Activated T-cell treated with anti-CD3 and anti-CD28 coated beads, Interleukin-2, amount 50 U/mL, for 1 hour (primary cell): ENCODE results near the gene SPNS3.

ENCODE experiments used
- DNase-seq: peaks from one replicate; pipeline ENCODE4 v3.0.0-alpha.2; 2020

Gene SPNS3

DNA sequence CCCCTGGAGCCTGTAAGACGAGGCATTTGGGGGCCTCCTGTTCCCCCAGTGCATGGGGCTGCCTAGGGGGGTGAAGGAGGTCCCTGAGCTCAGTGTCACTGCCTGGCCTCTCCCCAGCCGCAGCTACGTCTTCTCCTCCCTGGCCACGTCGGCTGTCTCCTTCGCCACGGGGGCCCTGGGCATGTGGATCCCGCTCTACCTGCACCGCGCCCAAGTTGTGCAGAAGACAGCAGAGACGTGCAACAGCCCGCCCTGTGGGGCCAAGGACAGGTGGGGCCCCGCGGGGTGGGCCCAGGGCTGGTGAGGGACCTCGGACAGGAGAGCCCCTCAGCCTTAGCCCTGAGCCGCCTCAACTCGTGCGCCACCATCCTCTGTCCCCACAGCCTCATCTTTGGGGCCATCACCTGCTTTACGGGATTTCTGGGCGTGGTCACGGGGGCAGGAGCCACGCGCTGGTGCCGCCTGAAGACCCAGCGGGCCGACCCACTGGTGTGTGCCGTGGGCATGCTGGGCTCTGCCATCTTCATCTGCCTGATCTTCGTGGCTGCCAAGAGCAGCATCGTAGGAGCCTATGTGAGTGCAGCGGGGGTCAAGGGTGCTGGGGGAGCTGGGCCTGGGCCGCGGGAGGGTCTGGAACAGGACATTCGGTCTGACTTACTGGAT lies 99.3 kb downstream of the SPNS3 start:
- DNase-seq, result no peak

DNA sequence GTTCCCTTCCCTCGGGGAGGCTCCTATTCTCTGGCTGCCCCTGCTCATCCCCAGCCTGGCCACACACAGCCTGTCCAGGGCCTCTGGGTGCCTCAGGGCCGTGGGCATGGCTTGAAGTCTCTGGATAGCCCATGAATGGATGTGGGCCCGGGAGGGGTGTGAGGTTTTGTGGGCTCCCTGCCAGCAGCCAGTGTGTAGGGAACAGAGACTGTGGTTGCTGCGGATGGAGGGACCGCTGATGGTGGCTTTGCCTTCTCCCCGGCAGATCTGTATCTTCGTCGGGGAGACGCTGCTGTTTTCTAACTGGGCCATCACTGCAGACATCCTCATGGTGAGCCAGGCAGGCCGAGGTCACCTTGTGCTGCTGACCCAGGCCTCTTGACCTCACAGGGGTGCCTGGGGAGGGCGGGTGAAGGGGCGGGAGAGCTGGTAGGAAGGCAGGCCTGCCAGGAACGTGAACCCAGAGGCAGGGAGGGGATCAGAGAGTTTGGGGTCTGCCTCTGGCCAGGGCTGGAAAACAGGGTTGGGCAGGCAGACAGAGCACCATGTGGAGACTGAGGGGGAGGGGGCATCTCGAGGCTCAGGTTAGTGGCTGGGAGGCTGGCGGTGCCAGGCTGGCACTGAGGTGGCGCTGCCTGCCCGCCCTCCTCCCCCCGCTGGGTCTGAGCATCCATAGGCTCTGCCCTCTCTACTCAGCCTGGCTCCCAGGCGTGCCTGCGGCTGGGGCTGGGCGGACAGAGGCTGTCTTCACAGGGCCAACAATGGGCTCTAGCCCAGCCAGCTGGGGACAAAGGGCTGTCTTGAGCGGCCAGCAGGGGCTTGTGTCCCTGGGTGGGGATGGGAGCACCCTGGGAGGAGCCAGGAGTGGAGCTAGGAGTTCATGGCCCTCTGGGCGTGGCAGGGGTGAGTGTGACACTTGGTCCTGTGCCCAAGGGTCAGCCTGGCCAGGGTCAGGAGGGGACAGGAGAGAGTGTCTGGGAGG lies 100.1 kb downstream of the SPNS3 start:
- DNase-seq, result no peak

DNA sequence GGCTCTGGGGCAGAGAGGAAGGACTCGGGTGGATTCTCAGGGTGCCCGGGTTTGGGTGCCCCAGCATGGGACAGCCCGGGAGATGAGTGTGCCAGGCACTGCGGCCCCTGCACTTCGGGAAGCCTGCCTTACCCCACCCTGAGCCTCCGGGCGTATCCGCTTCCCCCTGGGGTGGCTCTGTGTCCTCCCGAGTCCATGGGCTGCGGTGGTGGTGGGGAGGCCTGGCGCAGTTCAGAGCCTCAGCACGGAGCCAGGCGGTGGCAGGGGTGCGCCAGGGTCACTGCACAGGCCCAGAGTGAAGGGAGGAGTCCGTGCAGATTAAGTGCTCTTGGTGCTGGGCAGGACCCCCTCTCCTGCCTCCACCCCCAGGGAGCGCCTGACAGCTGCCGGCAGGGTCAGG lies 100.8 kb downstream of the SPNS3 start:
- no peak for DNase-seq

DNA sequence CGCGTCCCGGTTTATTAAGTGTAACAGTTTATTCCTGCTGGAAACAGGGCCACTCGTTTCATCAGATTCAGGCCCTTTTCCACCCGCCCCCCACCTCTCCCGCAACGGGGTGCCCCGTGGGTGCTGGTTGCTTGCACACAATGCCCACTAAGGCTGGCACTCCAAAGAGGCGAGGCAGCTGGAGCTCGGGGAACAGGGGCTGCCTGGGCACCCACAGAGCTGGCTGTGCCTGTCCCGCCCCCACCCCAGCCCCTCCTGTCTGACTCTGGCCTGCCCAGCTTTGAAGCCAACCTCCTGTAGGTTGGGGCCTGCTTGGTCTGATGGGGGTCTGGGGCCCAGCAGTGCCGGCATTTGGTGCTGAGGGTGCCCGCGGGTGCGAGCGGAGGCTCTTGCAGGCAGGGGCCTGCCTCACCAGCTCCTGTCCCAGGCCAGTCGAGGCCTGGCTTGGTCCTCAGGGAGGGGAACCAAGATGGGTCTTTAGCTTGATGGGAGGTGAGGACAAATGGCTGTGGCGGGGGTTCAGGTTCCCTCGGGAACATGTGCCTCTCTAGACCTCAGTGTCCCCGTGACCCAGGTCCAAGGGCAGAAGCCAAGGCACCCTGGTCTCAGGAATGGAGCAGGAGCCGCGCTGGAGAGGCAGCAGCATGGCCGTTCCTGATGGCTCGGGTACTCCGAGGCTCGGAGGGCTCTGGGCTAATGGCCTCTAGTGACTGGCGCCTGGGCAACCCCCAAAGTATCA lies 101.4 kb downstream of the SPNS3 start:
- no peak for DNase-seq

DNA sequence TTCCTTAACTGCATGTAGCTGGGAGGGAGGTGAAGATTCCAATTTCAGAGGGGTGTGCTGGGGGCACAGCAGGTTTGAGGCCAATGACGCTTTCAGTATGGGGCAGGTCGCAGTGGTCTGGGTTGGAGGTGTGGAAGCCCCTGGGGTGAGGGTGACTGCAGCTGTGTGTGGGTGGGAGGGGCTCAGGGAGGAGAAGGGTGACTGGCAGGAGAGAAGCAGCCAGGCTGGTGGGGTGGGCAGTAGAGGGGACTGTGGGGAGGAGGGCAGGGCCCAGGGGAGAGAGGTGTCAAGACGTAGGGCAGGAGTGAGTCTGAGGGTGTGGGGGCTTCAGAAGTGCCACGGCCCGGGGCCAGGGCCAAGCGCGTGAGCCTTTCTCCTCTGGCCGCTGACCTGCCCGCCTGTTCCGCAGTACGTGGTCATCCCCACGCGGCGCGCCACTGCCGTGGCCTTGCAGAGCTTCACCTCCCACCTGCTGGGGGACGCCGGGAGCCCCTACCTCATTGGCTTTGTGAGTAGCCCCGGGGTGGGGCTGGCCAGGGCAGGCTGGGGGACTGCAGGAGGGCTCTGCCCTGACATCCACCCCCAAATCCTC lies 102.0 kb downstream of the SPNS3 start:
- DNase-seq, result no peak

DNA sequence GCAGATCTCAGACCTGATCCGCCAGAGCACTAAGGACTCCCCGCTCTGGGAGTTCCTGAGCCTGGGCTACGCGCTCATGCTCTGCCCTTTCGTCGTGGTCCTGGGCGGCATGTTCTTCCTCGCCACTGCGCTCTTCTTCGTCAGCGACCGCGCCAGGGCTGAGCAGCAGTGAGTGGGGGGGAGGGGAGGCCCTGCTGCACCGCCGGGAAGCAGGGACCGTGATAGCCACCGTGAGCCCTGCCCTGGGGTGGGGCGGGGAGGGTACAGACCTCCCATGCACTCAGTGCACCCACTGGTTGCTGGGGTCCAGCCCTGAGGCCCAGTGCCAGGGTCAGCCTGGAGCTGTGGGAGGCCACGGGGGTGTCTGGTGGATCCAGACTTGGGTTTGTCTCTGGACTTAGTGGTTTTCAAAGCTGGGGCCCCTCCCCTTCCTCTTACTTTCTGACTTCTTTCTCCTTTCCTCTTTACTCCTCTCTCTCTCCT lies 102.6 kb downstream of the SPNS3 start:
- DNase-seq, result no peak

DNA sequence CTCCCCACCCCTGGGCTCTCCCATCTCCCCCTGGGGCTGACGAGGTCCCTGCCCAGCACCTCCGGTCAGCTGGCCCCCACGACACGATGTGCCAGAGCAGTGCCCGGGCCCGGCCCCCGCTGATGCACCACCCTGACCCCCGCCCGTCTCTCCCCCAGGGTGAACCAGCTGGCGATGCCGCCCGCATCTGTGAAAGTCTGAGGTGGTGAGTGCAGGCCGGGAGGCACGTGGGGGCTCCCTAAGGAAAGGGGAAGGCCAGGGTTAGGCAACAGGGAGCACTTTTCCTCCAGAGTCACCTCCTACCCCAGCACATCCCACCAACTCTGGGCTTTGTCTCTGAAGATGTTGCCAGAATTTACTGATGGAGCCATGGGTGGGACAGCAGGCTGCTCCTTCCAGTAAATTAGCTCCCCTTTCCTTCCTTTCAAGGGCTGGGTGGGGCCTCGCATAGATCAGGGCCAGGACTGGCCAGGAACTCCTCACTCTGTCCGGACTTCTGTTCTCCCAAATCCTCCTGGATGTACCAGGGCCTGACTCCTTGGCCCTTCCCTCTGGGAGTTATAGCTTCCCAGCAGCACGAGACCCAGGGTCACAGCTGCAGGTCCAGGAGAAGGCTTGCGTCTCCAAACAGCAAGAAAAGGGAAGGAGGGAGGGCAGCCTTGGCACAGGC lies 103.1 kb downstream of the SPNS3 start:
- DNase-seq, result no peak
